Cardiac muscle cell (in vitro differentiated cells and primary cell): ENCODE results near the gene PLEKHF1. TPM values are rescaled to one million over a fixed set of nuclear protein-coding genes. Genes with fewer than 3 reads are reported as not detected.
"Not testable (repeated sequence)": the region's sequence is repeated elsewhere in the genome, so short reads cannot be mapped to it uniquely, and the experiment has no call there.

Experiments
- DNase-seq, 2 donors: peaks; one replicate each; pipeline versions ENCODE4 v3.0.0 to v3.0.0-alpha.2; 2010 to 2017; ENCODE audit warnings: low read depth in 1 of 2, low spot score in 1 of 2
- H3K27ac ChIP-seq: fragments of 200-600 bp; sonication (generic); 2 replicates; pipeline ENCODE4 v1.5.1; 2016
- H3K27me3 ChIP-seq: fragments of 200-600 bp; sonication (generic); 2 replicates; pipeline ENCODE4 v1.6.0; 2016; ENCODE audit warnings: control low read depth
- H3K36me3 ChIP-seq: fragments of 200-600 bp; sonication (generic); 2 replicates; pipeline ENCODE4 v1.5.1; 2016; ENCODE audit warnings: control low read depth
- H3K4me1 ChIP-seq: fragments of 200-600 bp; sonication (generic); 2 replicates; pipeline ENCODE4 v1.8.1; 2017; ENCODE audit warnings: low read depth, mild to moderate bottlenecking, mixed run types
- H3K4me3 ChIP-seq: fragments of 200-600 bp; sonication (generic); 2 replicates; pipeline ENCODE4 v1.5.1; 2016; ENCODE audit warnings: mild to moderate bottlenecking
- H3K9me3 ChIP-seq: fragments of 200-600 bp; sonication (generic); 2 replicates; pipeline ENCODE4 v1.5.1; 2017; ENCODE audit warnings: low read depth, mild to moderate bottlenecking, control low read depth
- CTCF ChIP-seq: IDR thresholded peaks from 2 replicates; pipeline ENCODE4 v1.5.1; 2012; ENCODE audit warnings: low read depth, mild to moderate bottlenecking, low read length
- polyA plus RNA-seq: library from polyadenylated mRNA; unstranded; fragments of >200 nt; fragmentation: Nextera tagmentation; extraction: Ambion mirVana; gene quantifications from 2 replicates; pipeline ENCODE4 v1.2.1, GENCODE V29; 2016
- total RNA-seq: library from RNA; depleted of rRNA; stranded (reverse); fragments of >200 nt; gene quantifications from 2 replicates; pipeline ENCODE4 v1.2.3, GENCODE V29; 2016

The PLEKHF1 gene
- total and polyA plus RNA-seq, 2 experiments from 2014 or later = 2.3 to 3.0 TPM

GRCh38 chr19:29706635-29707034 lies 41.4 kb downstream of the PLEKHF1 start:
- Histone ChIP-seq H3K4me3 (no peak overlapping the region), H3K27ac (no peak overlapping the region)
- TF ChIP-seq CTCF = no peak

GRCh38 chr19:29708554-29709439 lies 43.5 kb downstream of the PLEKHF1 start:
- no peak overlapping the region for H3K27ac ChIP-seq
- H3K9me3 ChIP-seq = no peaks in the 10 kb centered on the region
- TF ChIP-seq CTCF = no peak
- DNase-seq = peak in 1 of 2 donors; percentile 50
- peaks cover 9% of the 10 kb centered on the region for H3K4me1 ChIP-seq
- peaks cover 3% of the 10 kb centered on the region for H3K36me3 ChIP-seq
- no peak overlapping the region for H3K4me3 ChIP-seq
- no peaks in the 10 kb centered on the region for H3K27me3 ChIP-seq

More at GRCh38 chr19:29706635-29707034, 41.4 kb downstream of the PLEKHF1 start:
- no peaks in the 10 kb centered on the region for H3K27me3 ChIP-seq
- no peaks in the 10 kb centered on the region for H3K9me3 ChIP-seq
- H3K4me1 ChIP-seq = no peaks in the 10 kb centered on the region
- no peak for DNase-seq
- H3K36me3 ChIP-seq = peaks cover 3% of the 10 kb centered on the region

GRCh38 chr19:29709440-29709798 lies 44.2 kb downstream of the PLEKHF1 start:
- H3K27me3 ChIP-seq, H3K4me3 ChIP-seq, H3K36me3 ChIP-seq, DNase-seq, H3K9me3 ChIP-seq, H3K27ac ChIP-seq: not testable (repeated sequence)
- peaks cover 15% of the 10 kb centered on the region for H3K4me1 ChIP-seq

- Histone ChIP-seq H3K27ac (no peak overlapping the region), H3K36me3 (no peaks in the 10 kb centered on the region), H3K4me1 (peaks cover 23% of the 10 kb centered on the region), H3K27me3 (no peaks in the 10 kb centered on the region), H3K9me3 (no peaks in the 10 kb centered on the region), H3K4me3 (no peak overlapping the region)
- no peak for TF ChIP-seq CTCF
- DNase-seq = no peak
Measured at GRCh38 chr19:29711584-29712132, 46.4 kb downstream of the PLEKHF1 start.

GRCh38 chr19:29712744-29713516 lies 47.7 kb downstream of the PLEKHF1 start:
- Histone ChIP-seq H3K27me3 (no peaks in the 10 kb centered on the region), H3K9me3 (no peaks in the 10 kb centered on the region), H3K36me3 (no peaks in the 10 kb centered on the region), H3K4me3 (no peak overlapping the region), H3K27ac (peak overlapping the region; percentile 57), H3K4me1 (peaks cover 23% of the 10 kb centered on the region)
- no peak for DNase-seq
- TF ChIP-seq CTCF = no peak
